NCI-H460 (cell line): ENCODE results near the gene TTLL3. TPM values are rescaled to one million over a fixed set of nuclear protein-coding genes. Genes with fewer than 3 reads are reported as not detected.
"Not testable (repeated sequence)": the region's sequence is repeated elsewhere in the genome, so short reads cannot be mapped to it uniquely, and the experiment has no call there.

Experiments
- DNase-seq: peaks from one replicate; pipeline ENCODE4 v3.0.0-alpha.2; 2016; ENCODE audit warnings: low read depth; ENCODE audit errors: extremely low read depth
- total RNA-seq: library from RNA; depleted of rRNA; stranded (reverse); fragments of >200 nt; shearing (Covaris generic); gene quantifications from 2 replicates; pipeline ENCODE4 v1.2.3, GENCODE V29; 2014

TTLL3 gene
- total RNA-seq, 1 experiment from 2014 or later = 8.2 TPM

DNA sequence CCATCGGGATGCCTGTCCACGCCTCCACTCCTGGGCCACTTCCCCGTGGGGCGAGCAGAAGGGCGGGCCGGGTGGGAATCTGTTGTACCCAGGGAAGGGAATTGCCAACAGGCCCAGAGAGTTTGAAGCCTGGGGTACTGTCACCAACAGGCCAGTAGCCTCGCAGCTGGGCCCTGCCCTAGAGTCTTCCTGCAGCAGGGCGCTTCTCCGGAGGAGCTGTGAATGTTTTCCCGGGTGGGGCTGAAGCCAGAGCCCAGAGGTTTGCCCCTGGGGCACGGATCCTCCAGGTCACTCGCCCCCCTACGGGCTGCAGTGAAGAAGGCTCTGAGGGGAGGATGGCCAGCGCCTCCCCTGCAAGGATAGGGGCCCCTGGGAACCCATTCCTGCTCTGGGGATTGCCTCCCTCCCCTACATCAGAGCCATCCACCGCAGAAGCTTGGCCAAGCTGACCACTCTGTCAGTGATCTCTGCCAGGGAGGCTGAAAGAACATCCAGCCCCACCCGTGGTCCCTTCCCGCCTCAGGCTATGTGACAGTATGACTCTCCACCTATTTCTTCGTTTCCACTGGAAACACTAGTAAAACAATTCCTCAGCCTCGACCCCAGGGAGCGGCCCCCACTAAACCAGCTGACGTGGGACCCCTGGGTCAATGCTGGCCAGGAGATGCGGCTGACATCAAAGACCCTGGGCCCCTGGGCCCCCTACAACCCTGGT is 53.2 kb downstream of the TTLL3 start:
- DNase-seq = no peak

DNA sequence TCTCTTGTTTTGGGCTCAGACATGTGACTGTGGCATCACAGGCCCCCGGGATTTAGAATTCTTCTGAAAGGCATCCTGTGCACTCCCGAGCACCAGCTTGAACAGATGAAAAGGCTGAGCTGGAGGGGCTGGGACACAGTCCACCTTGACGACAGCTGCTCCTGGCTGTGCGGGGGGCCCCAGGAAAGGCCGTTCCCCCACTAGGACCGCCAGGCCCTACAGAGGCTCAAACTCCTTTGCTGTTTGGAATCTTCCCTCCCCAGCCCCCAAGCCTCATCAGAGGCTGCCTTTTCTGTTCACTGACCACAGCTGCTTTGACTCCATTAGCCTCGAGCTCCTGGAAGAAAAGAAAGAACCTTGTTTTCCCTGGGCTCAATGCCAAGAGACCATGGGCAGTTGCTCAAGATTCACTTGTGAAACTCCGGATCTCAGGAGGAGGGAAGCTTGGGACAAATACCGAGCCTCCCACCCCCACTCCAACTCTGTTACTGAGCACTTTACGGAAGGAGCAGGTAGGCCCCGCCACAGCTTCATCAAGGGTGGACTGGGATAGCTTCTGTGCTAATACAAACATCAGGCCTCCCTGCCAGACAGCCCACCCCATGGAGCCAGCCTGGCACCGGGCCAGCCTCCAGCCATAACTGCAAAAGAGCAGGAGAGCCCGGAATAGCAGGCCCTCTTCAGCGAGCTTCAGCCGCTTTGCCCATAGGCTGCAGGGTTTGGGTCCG is 54.3 kb downstream of the TTLL3 start:
- DNase-seq = no peak

DNA sequence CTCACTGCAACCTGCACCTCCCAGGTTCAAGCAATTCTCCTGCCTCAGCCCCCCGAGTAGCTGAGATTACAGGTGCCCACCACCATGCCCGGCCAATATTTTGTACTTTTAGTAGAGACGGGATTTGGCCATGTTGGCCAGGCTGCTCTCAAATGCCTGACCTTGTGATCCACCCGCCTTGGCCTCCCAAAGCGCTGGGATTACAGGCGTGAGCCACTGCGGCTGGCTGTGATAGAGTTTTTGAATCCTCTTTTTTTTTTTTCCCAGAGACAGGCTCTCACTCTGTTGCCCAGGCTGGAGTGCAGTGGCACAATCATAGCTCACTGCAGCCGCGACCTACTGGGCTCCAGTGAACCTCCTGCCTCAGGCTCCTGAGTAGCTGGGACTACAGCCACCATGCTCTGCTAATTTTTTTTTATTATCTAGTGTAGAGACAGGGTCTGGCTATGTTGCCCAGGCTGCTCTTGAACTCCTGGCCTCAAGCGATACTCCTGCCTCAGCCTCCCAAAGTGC is 55.1 kb downstream of the TTLL3 start:
- DNase-seq = not testable (repeated sequence)

DNA sequence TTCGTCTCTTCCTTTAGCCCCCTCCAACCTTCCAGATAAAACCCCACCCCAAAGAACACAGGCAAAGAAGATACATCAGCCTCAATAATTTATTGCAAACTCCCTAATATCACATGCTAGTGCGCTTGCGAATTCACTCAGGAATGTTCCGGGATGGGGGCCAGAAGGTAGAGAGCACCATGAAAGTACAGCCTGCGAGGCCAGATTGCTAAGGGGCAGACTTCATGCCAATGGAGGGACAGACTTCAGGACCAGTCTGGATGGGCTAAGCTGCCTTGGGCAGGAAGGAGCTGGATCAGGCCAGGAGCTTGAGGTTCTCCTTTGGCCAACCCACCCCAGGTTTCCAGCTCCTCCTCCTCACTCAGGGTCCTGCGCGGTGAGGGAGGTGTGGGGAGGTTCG is 56.6 kb downstream of the TTLL3 start:
- DNase-seq = no peak

DNA sequence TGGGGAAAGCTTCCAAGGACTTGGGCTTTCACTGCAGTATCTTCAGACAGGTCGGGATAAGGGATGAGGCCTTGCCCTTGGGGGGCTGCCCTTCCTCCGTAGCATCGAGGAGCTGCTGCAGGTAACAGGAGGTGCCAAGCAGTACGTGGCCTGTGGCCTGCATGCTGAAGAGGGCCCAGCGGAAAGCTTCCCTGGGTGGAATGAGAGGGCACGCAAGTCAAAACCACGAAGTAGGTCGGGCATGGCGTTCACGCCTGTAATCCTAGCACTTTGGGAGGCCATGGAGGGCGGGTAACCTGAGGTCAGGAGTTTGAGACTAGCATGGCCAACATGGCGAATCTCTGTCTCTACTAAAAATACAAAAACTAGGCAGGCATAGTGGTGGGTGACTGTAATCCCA is 57.0 kb downstream of the TTLL3 start:
- no peak for DNase-seq

DNA sequence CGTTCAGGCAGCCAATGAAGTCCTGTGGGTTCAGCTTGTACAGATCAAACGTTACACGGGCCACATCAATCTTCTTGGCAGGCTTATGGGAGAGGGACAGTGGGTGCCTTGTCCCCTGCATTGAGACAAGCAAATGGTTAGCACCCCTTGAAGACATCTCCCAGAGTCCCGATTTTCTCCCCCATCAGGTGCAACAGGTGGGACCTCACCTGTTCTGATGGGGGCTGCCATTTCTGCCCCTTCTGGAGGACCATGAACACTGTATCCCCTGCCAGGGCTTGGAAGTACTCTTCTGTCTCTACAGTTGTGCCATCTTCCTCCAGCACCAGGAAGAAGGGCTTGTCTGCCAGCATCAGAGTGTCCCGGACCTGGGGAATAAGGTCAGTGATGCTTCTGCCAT is 59.9 kb downstream of the TTLL3 start:
- no peak for DNase-seq

DNA sequence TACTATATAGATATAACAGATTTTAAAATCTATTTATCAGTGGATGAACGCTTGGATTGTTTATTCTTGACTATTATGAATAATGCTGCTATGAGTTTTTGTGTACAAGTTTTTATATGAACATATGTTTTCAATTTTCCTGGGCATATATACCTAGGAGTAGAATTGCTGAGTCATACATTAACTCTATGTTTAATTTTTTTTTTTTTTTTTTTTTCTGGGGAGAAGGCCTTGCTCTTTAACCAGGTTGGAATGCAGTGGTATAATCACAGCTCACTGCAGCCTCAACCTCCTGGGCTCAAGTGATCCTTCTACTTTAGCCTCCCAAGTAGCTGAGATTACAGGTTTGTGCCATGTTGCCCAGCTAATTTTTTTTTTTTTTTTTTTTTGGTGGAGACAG is 60.9 kb downstream of the TTLL3 start:
- DNase-seq = no peak

DNA sequence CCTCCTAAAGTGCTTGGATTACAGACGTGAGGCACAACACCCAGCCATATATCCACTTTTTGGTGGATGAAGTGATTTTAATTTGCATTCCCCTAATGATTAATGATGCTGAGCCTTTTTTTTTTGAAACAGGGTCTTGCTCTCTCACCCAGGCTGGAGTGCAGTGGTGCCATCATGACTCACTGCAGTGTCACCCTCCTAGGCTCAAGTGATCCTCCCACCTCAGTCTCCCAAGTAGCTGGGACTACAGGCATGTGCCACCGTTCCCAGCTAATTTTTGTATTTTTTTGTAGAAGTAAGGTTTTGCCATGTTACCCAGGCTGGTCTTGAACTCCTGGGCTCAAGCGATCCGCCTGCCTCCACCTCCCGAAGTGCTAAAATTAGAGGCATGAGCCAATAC is 62.0 kb downstream of the TTLL3 start:
- DNase-seq = not testable (repeated sequence)

DNA sequence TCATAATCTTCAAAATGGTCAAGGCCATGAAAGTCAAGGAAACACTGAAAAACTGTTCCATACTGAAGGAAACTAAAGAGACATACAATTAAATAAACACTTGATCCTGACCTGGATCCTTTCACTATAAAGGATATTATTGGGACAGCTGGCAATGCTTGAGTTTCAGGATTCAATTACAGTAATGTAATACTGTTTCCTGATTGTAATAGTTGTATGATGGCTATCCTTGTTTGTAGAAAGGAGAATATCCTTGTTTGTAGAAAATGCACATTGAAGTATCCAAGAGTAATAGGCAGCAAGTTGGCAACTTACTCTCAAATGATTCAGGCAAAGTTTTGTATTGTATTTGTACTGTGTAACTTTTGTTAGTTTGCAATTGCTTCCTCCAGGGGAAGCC is 65.4 kb downstream of the TTLL3 start:
- DNase-seq = no peak

DNA sequence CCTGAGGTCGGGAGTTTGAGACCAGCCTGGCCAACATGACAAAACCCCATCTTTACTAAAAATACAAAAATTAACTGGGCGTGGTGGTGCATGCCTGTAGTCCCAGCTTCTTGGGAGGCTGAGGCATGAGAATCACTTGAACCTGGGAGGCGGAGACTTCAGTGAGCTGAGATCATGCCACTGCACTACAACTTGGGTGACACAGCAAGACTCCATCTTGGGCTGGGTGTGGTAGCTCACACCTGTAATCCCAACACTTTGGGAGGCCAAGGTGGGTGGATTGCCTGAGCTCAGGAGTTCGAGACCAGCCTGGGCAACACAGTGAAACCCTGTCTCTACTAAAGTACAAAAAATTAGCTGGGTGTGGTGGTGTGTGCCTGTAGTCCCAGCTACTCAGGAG is 66.2 kb downstream of the TTLL3 start:
- not testable (repeated sequence) for DNase-seq

DNA sequence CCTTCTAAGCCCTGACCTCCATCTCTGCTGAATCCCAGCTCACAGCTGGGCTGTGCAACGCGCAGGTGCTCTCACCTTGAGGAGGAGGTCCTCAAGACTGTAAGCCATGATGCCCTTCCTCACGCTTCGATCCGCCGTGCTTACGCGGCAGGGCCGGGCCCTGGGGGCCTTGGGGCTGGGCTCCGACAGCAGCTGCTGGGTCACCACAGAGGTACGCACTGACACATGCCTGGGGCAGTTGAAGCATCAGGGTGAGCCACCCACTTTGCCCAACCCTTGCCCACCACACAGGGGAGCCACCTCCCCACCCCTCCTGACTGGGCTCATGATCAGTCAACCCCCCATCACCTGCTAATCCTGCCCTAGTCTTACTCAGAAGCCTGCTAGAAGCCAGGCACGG is 66.9 kb downstream of the TTLL3 start:
- DNase-seq = no peak

DNA sequence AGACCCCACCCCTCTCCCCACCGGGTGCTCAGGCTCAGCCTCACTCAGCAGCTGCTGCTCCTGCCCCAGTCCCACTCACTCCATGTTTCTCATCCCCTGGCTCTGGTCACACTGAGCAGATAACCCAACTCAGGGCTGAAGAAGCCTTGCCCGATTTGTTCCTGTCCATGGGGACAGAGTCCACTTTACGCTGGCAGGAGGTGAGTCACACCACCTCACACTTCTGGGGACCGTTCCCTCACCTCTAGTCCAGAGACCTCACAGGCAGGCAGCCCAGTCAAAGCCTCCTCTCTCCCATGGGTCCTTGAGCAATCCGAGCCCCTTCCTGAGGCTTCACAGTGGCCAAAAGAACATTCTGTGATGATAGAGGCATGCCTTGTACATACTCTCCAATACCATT is 68.6 kb downstream of the TTLL3 start:
- DNase-seq = no peak

DNA sequence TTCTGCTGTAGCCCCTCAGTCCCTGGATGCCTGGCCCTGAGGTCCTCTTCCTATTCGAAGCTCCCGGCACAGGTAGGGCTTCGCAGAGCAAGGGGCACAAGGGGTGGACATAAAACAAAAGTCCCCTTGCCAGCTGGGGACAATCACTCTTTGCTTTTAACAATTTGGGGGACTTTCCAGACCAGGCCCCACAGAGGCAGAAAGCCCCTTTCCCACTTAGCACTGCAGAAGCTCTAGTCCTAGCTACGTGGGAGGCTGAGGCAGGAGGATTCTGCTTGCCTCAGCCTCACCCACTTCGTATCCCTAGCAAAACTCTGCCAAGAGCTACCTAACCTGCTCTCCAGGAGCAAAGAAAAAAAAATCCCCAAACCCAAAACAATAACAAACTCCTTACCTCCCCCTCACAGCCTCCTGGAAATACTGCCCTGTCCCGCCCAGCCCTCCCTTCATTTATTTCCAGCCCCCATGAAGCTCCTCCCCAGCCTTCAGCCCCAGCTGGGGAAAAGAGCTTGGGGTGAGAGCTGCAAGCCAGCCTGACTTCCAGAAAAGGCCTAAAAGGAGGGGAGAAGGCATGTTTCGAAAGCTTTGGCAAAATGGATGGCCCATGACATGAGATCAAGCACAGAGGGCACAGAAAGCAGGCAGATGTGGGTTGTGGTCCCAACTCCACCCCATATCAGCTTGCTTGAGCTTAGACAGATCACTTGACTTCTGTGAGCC is 69.9 kb downstream of the TTLL3 start, which contains the start of gene CIDEC:
Gene CIDEC (minus strand): TSS at position 424 of the 720 bp plus-strand sequence. CDS start 1,767 bp downstream, outside the sequence.
- no peak for DNase-seq

DNA sequence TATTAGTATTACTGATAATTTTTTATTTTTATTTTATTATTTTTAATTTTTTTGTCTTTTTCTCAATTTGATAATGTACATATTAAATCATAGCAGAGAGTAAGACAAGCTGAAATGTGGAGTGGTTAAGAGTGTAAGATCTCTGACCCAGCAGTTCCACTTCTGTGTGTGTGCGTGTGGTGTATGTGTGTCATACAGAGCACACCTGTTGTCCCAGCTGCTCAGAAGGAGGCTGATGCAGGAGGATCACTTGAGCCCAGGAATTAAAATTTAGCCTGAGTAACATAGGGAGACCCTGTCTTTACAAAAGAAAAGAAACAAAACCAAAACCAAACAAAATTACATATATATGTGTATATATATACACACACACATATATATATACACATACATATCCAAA is 71.4 kb downstream of the TTLL3 start:
- no peak for DNase-seq

DNA sequence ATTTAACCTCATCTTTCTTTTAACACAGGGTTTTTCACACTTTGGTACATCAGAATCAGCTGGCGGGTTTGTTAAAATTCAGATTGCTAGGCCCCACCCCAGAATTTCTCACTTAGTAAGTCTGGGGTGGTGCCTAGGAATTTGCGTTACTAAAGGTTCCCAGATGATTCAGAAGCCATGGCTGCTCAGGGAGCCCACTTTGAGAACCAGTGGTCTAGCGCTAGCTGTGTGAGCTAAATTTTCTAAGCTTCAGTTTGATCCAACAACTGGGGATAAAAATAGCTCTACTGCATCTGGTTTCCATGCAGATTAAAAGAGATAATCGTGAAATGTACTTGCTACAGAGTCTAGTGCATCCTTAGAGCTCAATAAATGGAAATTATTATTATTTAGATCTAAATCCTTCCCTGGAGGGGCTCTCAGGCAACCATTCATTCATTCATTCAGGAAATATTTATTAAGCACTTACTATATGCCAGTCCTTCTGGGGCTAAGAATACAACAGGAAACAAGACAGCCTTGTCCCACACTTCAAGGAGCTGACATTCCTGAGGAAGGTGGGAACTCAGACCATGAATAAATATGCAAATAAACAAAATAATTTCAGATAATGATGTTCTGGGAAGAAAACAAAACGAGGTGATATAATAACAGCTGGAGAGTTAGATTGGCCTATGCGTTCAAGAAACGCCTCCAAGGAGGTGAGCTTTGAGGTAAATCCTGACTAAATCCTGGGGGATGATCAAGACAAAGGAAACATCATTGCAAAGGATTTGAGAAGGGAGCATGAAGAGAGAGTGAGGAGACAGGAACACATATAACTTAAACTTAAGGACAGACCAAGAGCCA is 73.9 kb downstream of the TTLL3 start:
- DNase-seq = no peak

DNA sequence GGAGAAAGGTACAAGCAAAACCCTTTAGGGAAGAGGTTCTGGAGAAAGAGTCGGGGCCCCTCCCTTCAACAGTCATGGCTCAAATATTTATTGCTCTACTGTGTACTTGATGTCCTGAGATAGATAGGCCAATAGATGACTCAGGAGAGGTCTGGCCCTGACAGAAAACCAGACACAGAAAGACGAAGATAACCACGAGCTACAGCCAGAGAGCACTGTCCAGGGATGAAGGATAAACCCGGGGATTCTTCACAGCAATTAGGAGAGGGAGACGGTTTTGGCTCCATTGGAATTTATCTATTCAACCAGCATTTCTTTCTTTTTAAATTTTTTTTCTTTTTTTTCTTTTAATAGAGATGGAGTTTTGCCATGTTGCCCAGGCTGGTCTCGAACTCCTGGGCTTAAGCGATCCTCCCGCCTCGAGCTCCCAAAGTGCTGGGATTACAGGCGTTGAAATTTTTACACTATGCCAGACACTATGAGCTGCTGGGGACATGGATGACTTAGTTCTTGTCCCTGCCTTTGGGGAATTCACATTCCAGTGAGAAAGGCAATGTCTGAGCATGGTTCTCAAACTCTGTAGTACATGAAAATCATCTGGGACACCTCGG is 74.6 kb downstream of the TTLL3 start:
- DNase-seq = peak; percentile 73
